ENCODE data around the gene SLC36A2. TPM values are rescaled to one million over a fixed set of nuclear protein-coding genes. Genes with fewer than 3 reads are reported as not detected.
"Not testable (repeated sequence)": the region's sequence is repeated elsewhere in the genome, so short reads cannot be mapped to it uniquely, and the experiment has no call there.

SLC36A2 gene
- not detected for polyA plus RNA-seq (2013, experiment 1 of 2)
- polyA plus RNA-seq (2013, experiment 2 of 2) = not detected

DNA sequence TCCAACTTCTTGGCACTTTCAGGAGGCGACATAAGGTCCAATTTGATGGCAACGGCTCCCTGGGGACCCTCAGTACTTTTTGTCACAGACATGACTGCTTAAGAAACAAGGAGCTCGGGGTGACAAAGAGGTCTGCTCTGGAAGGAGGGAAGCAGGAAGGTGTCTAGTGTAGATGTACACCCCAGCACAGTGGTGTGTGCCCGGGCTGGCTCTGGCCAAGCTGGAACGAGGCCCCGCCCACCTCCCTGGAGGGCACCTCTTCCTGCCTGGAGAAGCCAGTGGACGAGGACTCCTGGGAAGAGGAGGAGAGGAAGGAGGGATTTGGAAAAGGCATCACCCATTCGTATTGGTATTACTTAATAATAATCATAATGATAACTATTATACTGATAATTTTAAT is at the start of gene SLC36A2:
SLC36A2 (minus strand) TSS at position 191 of the 400 bp plus-strand sequence; CDS start at position 92, 99 bp downstream.
- H3K4me3 ChIP-seq (ENCODE audit: extremely low read depth, insufficient read depth, low read length, poor library complexity, severe bottlenecking) = no peak within 1 kb of the TSS
- H3K4me1 ChIP-seq (ENCODE audit: control insufficient read depth, insufficient read depth, low read length, poor library complexity, severe bottlenecking) = no peaks in the 10 kb centered on the region
- H3K27ac ChIP-seq (ENCODE audit: low read depth, low read length, severe bottlenecking) = no peak within 1 kb of the TSS
- 83 to 90% methylated on average over 2 to 6 of the region's 8 CpGs for WGBS, 2 experiments (ENCODE audit: insufficient coverage in 2 of 2)
- H3K9me3 ChIP-seq (ENCODE audit: control insufficient read depth, low read length) = no peaks in the 10 kb centered on the region
- H3K36me3 ChIP-seq (ENCODE audit: control insufficient read depth, insufficient read depth, low read length) = no peaks in the 10 kb centered on the region

DNA sequence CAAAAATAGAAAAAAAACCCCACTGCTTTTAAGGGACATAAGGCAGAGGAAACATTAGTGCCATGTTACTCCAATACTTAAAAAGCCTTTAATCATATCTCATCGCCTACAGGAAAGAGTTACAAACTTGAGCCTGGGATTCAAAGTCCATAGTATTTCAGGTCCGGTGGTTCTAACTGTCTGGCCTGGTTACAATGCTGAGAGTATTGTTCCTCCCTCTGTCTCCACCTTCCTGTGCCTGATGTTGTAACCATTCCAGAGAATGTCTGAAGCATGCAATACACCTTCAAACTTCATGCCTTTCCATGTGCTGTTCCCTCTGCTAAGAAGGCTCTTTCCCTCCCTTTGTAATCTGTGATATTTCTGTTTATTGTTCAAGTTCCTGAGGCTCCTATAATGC is 41.6 kb upstream of the SLC36A2 start:
- Histone ChIP-seq H3K4me3 (ENCODE audit: extremely low read depth, insufficient read depth, low read length, poor library complexity, severe bottlenecking) (no peak overlapping the region), H3K4me1 (ENCODE audit: control insufficient read depth, insufficient read depth, low read length, poor library complexity, severe bottlenecking) (no peaks in the 10 kb centered on the region), H3K27ac (ENCODE audit: low read depth, low read length, severe bottlenecking) (no peak overlapping the region), H3K9me3 (ENCODE audit: control insufficient read depth, low read length) (no peaks in the 10 kb centered on the region), H3K36me3 (ENCODE audit: control insufficient read depth, insufficient read depth, low read length) (no peaks in the 10 kb centered on the region)
- 85 to 100% methylated on average over 2 of the region's 2 CpGs for WGBS, 2 experiments (ENCODE audit: insufficient coverage in 2 of 2)

DNA sequence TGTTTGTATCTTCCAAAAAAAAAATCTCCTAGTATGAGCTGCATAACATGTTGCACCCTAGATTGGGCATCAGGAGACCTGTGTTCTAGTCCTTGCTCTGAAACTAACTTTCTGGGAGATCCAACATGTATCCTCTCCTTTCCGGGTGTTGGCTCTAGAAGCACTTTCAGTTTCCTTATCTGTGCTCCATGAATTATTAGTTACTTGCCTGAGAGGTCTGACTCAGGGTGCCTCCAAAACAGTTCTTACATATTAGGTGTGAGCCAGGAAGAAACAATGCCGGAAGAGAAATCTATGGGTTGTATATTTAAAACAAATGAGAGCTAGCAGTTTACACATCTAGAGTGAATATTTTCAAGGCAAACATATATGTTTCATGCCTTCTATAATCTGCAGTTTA is 36.7 kb upstream of the SLC36A2 start:
- 100% methylated on average over 1 of the region's 2 CpGs; no CpG with 5 or more reads in 1 of the 2 experiments for WGBS, 2 experiments (ENCODE audit: insufficient coverage in 2 of 2)
- no peaks in the 10 kb centered on the region for H3K9me3 ChIP-seq (ENCODE audit: control insufficient read depth, low read length)
- no peaks in the 10 kb centered on the region for H3K4me1 ChIP-seq (ENCODE audit: control insufficient read depth, insufficient read depth, low read length, poor library complexity, severe bottlenecking)
- no peaks in the 10 kb centered on the region for H3K36me3 ChIP-seq (ENCODE audit: control insufficient read depth, insufficient read depth, low read length)
- H3K27ac ChIP-seq (ENCODE audit: low read depth, low read length, severe bottlenecking) = no peak overlapping the region
- H3K4me3 ChIP-seq (ENCODE audit: extremely low read depth, insufficient read depth, low read length, poor library complexity, severe bottlenecking) = no peak overlapping the region

DNA sequence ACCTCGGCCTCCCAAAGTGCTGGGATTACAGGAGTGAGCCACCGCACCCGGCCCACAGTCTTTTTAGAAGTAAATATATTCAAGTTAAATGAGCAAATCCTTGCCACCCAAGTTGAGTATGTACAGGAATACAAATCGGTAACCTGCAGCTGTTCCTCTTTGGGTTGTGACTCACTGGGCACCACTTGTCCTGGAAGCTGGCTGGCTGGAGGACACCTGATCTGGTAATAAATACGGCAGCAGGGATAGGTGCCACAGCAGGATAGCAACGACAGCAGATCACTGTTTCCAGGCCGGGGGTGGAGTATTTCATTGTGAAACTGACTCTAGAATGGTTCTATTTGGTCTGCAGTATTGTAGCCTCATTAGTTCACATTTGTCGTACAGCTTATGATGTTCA is 35.7 kb upstream of the SLC36A2 start:
- Histone ChIP-seq H3K9me3 (ENCODE audit: control insufficient read depth, low read length) (no peaks in the 10 kb centered on the region), H3K4me1 (ENCODE audit: control insufficient read depth, insufficient read depth, low read length, poor library complexity, severe bottlenecking) (no peaks in the 10 kb centered on the region), H3K4me3 (ENCODE audit: extremely low read depth, insufficient read depth, low read length, poor library complexity, severe bottlenecking) (no peak overlapping the region), H3K36me3 (ENCODE audit: control insufficient read depth, insufficient read depth, low read length) (no peaks in the 10 kb centered on the region), H3K27ac (ENCODE audit: low read depth, low read length, severe bottlenecking) (no peak overlapping the region)
- 78 to 90% methylated on average over 4 of the region's 8 CpGs for WGBS, 2 experiments (ENCODE audit: insufficient coverage in 2 of 2)

DNA sequence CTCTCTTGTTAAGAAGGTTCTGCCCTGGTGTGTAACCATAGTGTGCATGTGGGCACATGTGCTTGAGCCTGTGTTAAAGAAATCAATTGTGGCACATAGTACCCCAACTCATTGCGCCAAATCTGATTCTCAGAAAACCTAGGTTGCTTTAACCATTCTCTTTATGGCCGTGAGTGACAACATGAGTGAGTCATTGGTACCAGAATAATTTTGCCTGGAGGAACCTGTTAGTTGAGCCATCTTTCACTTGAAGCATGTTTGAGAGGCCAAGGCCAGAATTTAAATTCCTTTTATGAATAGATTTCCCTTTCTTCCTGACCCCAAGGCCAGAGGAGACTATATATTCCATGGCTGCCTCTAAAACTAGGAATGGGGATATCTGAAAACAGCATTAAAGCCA is 35.2 kb upstream of the SLC36A2 start:
- H3K27ac ChIP-seq (ENCODE audit: low read depth, low read length, severe bottlenecking) = no peak overlapping the region
- no peaks in the 10 kb centered on the region for H3K9me3 ChIP-seq (ENCODE audit: control insufficient read depth, low read length)
- no peak overlapping the region for H3K4me3 ChIP-seq (ENCODE audit: extremely low read depth, insufficient read depth, low read length, poor library complexity, severe bottlenecking)
- WGBS, 2 experiments (ENCODE audit: insufficient coverage in 2 of 2) = 88 to 92% methylated on average over 2 of the region's 2 CpGs
- H3K36me3 ChIP-seq (ENCODE audit: control insufficient read depth, insufficient read depth, low read length) = no peaks in the 10 kb centered on the region
- H3K4me1 ChIP-seq (ENCODE audit: control insufficient read depth, insufficient read depth, low read length, poor library complexity, severe bottlenecking) = no peaks in the 10 kb centered on the region

DNA sequence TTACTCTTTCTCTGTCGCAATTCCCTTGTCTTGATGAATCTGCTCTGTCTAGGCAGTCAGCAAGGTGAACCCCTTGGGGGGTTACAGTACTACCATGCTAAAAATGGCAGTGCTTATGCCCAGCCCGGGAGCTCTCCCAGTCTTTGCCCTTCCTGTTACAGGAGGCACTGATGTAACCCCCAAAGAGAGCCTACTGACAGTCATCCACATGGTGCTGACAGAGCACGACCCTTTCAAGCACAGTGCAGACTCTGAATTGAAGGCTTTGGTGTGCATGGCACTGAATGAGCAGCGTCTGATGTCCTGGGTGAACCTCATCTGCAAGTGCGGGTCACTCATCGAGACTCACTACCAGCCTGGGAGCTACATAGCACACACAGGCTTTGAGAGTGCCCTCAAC is 34.5 kb upstream of the SLC36A2 start:
- Histone ChIP-seq H3K36me3 (ENCODE audit: control insufficient read depth, insufficient read depth, low read length) (no peaks in the 10 kb centered on the region), H3K4me1 (ENCODE audit: control insufficient read depth, insufficient read depth, low read length, poor library complexity, severe bottlenecking) (no peaks in the 10 kb centered on the region), H3K4me3 (ENCODE audit: extremely low read depth, insufficient read depth, low read length, poor library complexity, severe bottlenecking) (no peak overlapping the region), H3K27ac (ENCODE audit: low read depth, low read length, severe bottlenecking) (no peak overlapping the region), H3K9me3 (ENCODE audit: control insufficient read depth, low read length) (no peaks in the 10 kb centered on the region)
- WGBS, 2 experiments (ENCODE audit: insufficient coverage in 2 of 2) = 92 to 98% methylated on average over 6 of the region's 6 CpGs

DNA sequence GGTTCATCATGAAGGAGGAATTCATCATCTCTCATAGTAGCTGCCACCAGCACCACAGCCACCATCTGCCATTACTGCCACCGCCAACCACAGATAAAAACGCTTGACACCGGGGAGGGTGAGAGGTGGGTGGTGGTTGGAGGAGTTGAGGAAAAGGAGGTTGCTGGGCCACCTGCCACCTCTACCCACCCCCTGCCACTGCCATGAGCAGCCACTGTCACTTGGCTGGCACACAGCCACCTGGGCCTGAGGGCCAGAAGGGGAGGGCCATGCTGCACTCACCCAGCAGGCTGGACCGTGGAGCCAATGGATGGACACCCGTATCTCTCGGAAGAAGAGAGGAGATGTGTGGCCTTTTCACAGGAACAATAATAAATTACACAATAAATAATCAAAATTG is 31.3 kb upstream of the SLC36A2 start:
- no peak overlapping the region for H3K27ac ChIP-seq (ENCODE audit: low read depth, low read length, severe bottlenecking)
- no CpG with 5 or more reads among the region's 6 CpGs for WGBS, 2 experiments (ENCODE audit: insufficient coverage in 2 of 2)

DNA sequence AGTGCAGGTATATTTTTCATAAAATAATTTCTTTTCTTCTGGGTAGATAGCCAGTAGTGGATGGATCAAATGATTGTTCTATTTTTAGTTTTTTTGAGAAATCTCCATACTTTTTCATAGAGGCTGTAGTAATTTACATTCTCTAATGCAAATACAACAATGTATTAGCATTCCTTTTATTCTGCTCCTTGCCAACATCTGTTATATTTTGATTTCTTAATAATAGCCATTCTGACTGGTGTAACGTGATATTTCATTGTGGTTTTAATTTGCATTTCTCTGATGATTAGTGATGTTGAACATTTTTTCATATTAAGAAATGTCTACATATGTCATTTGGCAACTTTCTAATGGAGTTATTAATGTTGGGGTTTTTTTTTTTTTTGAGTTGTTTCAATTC is 27.2 kb upstream of the SLC36A2 start:
- no CpG with 5 or more reads among the region's 1 CpG for WGBS, 2 experiments (ENCODE audit: insufficient coverage in 2 of 2)

More for the DNA sequence above, 31.3 kb upstream of the SLC36A2 start:
- no peaks in the 10 kb centered on the region for H3K4me1 ChIP-seq (ENCODE audit: control insufficient read depth, insufficient read depth, low read length, poor library complexity, severe bottlenecking)
- no peaks in the 10 kb centered on the region for H3K36me3 ChIP-seq (ENCODE audit: control insufficient read depth, insufficient read depth, low read length)
- no peaks in the 10 kb centered on the region for H3K9me3 ChIP-seq (ENCODE audit: control insufficient read depth, low read length)
- no peak overlapping the region for H3K4me3 ChIP-seq (ENCODE audit: extremely low read depth, insufficient read depth, low read length, poor library complexity, severe bottlenecking)

DNA sequence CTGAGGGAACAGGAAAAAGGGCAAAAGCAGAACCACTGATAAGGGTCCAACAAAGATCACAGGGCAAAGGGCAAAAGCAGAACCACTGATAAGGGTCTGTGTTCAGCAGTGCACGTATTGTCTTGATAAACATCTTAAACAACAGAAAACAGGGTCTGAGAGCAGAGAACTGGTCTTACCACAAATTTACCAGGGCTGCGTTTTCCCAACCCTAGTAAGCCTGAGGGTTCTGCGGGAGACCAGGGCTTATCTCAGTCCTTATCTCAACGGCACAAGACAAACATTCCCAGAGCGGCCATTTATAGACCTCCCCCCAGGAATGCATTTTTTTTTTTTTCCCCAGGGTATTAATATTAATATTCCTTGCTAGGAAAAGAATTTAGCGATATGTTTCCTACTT is 19.7 kb upstream of the SLC36A2 start:
- not testable (repeated sequence) for H3K27ac ChIP-seq (ENCODE audit: low read depth, low read length, severe bottlenecking); H3K4me3 ChIP-seq (ENCODE audit: extremely low read depth, insufficient read depth, low read length, poor library complexity, severe bottlenecking); H3K4me1 ChIP-seq (ENCODE audit: control insufficient read depth, insufficient read depth, low read length, poor library complexity, severe bottlenecking); H3K36me3 ChIP-seq (ENCODE audit: control insufficient read depth, insufficient read depth, low read length)
- 96 to 100% methylated on average over 1 to 4 of the region's 6 CpGs for WGBS, 2 experiments (ENCODE audit: insufficient coverage in 2 of 2)
- H3K9me3 ChIP-seq (ENCODE audit: control insufficient read depth, low read length) = peaks cover 15% of the 10 kb centered on the region

More for the DNA sequence above, 27.2 kb upstream of the SLC36A2 start:
- no peaks in the 10 kb centered on the region for H3K36me3 ChIP-seq (ENCODE audit: control insufficient read depth, insufficient read depth, low read length)
- no peaks in the 10 kb centered on the region for H3K4me1 ChIP-seq (ENCODE audit: control insufficient read depth, insufficient read depth, low read length, poor library complexity, severe bottlenecking)
- H3K27ac ChIP-seq (ENCODE audit: low read depth, low read length, severe bottlenecking) = no peak overlapping the region
- H3K9me3 ChIP-seq (ENCODE audit: control insufficient read depth, low read length) = no peaks in the 10 kb centered on the region
- no peak overlapping the region for H3K4me3 ChIP-seq (ENCODE audit: extremely low read depth, insufficient read depth, low read length, poor library complexity, severe bottlenecking)

DNA sequence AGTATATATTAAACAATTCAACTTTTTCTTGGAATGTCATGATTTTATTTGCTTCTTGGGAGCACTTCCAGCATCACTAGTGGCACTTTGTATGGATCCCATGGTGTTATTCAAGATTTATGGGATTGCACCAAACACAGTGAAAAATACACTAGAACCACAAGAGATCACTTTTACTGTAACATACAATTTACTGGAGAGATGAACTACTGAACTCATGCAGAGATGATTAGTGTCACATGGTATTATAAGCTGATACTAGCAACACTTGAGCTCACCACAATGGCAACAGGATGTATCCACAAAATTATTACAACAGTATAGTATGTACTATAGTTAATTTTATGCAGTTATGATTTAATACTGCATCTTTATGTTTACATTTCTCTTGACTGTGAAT is 16.3 kb upstream of the SLC36A2 start:
- no peaks in the 10 kb centered on the region for H3K36me3 ChIP-seq (ENCODE audit: control insufficient read depth, insufficient read depth, low read length)
- no peak overlapping the region for H3K4me3 ChIP-seq (ENCODE audit: extremely low read depth, insufficient read depth, low read length, poor library complexity, severe bottlenecking)
- no peaks in the 10 kb centered on the region for H3K4me1 ChIP-seq (ENCODE audit: control insufficient read depth, insufficient read depth, low read length, poor library complexity, severe bottlenecking)
- H3K9me3 ChIP-seq (ENCODE audit: control insufficient read depth, low read length) = peaks cover 15% of the 10 kb centered on the region
- no peak overlapping the region for H3K27ac ChIP-seq (ENCODE audit: low read depth, low read length, severe bottlenecking)

DNA sequence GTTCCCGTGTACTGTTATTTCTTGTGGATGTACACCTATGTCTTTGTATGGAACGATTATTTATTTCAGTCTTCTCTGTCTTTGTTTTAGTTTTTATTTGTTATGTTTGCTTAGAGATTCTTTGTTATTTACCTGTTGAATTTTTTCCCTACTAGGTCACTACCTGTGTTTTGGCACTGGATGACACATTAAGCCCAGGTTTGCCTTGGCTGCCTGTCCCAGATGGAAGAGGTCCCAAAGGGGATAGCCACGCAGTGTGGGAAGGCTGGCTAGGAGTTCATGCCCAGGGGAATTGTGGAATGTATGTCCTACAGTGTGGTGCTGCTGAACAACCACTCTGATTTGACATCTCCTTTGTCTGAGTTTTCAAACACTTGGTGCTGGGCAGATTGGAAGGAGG is 15.6 kb upstream of the SLC36A2 start:
- no peaks in the 10 kb centered on the region for H3K36me3 ChIP-seq (ENCODE audit: control insufficient read depth, insufficient read depth, low read length)
- H3K4me1 ChIP-seq (ENCODE audit: control insufficient read depth, insufficient read depth, low read length, poor library complexity, severe bottlenecking) = no peaks in the 10 kb centered on the region
- no peak overlapping the region for H3K4me3 ChIP-seq (ENCODE audit: extremely low read depth, insufficient read depth, low read length, poor library complexity, severe bottlenecking)
- no peak overlapping the region for H3K27ac ChIP-seq (ENCODE audit: low read depth, low read length, severe bottlenecking)
- WGBS, 2 experiments (ENCODE audit: insufficient coverage in 2 of 2) = 75 to 83% methylated on average over 1 to 2 of the region's 3 CpGs
- peaks cover 13% of the 10 kb centered on the region for H3K9me3 ChIP-seq (ENCODE audit: control insufficient read depth, low read length)

Data from mesodermal cell (in vitro differentiated cells).